SKM-1 treated with dmso at 0.1 percent for 144 hours (cell line): Measurements from ENCODE around the gene FNDC3B.
A peak's percentile ranks its signal among the peaks of the same experiment; 100 is the strongest.

Experiments used
- DNase-seq: peaks from one replicate; lab custom pipeline; 2025; ENCODE audit not compliant: unreplicated experiment; lab: John Stamatoyannopoulos, UW

FNDC3B gene

DNA sequence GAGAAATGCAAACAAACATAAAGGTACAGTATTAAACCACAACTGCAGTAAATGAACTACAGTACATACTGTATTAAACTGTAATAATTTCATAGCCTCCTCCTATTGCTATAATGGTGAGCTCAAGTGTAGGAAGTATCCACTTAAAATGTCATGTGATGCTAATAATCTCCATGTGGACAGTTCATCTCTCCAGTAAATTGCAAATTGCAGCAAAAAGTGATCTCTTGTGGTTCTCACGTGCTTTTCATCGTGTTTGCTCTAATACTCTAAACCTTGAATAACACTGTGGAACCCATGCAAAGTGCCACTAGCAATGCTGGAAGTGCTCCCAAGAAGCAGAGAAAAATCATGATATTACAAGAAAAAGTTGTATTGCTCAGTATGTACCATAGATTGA lies 9.2 kb upstream of the FNDC3B start:
- no peak for DNase-seq

DNA sequence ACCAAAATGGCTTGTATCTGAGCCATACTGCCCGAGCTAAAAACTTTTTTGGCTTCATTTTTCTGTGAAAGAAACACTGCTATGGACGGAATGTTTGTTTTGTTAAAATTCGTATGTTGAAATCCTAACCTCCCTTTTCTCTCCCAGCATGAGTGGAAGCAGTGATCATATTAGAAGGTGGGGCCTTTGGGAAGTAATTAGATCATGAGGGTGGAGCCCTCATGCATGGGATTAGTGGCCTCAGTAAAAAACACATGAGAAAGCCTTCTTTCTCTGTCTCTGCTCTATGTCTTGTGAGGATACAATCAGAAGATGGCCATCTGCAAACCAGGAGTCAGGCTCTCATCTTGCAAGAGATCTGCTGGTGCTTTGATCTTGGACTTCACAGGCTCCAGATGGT lies 7.4 kb upstream of the FNDC3B start:
- no peak for DNase-seq

DNA sequence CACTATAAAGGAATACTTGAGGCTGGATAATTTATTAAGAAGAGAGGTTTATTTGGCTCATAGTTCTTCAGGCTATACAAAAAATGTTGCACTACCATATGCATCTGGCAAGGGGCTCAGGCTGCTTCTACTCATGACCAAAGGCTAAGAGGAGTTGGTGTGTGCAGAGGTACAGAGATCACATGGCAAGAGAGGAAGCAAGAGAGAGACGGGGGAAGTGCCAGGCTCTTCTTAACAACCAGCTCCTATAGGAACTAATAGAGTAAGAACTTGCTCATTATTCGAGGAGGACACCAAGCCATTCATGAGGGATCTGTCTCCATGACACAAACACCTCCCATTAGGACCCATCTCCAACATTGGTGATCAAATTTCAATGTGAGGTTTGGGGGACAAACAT lies 6.0 kb upstream of the FNDC3B start:
- peak; percentile 15 for DNase-seq

DNA sequence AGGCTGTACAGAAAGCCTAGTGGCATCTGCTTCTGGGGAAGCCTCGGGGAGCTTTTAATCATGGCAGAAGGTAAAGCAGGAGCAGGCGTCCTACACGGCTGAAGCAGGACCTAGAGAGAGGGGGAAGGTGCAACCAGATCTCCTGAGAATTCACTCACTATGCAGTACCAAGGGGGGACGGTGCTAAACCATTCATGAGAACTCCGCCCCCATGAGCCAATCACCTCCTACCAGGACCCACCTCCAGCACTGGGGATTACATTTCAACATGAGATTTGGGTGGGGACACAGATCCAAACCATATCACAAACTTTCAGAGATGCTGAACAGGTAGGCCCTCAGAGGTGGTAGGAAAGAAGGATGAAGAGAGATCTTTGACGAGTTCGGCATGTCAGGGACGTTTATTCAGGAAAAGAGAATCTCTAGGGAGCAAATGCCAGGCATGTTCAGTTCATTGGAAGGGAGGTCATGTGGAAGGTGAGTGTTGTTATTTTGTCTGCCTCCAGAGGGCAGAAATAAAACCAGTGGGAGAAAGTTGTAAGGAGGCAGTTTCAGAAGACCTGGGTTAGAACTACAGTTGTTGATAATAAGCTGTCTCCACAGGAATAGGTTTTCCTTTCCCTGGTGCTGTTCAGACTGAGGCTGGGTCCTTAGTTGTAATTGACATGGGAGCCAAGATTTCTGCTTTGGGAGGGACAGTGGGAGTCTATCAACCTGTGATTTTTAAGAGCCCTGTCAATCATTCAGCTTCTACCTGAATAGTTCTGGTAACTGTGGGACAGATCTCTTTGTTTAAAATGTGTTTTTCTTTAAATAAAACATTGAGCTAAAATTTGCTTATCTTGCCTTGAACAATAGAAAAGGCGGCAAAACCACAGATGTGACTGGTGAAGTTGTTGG lies 4.3 kb upstream of the FNDC3B start:
- DNase-seq = peak; percentile 60

DNA sequence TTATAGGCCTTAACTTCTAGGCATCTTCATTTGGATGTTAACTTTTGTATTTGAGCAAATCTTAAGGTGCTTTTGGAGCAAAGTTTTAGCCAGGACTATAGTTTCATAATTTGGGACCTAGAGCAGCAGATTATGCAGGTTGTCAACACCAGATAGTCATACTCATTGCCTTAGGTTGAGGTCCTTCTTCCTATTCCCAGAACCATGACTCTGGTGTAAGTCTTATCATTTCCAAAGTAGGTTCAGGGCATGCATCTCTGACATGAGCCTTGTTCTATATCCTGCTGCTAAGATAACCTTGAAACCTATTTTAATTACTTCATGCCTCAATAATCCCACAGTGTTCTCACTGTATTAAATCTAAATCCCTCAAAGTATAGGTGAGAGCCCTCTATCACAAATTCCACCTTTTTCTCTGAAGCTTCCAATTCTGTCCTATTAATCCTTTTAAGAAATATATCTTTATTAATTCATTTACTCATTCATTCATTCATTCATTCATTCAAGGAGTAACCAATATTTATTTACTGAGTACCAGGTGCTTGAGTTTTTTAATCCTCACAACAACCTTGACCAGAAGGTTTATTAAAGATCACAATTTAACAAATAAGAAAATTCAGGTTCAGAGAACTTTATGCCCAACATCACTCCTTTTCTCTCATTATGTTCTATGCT lies 2.7 kb upstream of the FNDC3B start:
- no peak for DNase-seq

DNA sequence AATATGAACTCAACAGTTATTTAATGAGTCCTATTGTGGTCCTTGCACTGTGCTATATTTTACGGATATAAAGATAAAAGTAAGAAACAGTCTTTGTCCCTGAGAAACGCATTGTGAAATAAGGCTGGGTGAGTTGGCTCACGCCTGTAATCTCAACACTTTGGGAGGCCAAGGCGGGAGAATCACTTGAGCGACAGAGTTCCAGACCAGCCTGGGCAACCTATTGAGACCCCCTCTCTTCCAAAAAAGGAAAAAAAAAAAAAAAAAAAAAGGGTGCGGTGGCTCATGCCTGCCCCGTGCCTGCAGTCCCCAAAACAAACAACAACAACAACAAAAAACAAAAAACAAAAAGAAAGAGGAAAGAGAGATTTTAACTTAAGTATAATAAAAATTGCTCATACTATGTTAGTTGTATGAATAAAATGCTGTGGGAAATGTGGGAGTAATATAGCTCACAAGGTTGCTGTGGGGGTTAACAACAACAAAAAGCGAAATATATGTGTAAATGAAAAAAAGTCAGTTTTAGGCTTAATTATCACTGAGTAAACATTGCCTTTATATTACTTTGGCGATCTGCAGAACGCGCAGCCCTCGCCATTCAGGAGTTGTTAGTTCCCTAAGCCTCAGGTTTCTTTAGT lies 461 bp upstream of the FNDC3B start:
- DNase-seq = peak; percentile 19

DNA sequence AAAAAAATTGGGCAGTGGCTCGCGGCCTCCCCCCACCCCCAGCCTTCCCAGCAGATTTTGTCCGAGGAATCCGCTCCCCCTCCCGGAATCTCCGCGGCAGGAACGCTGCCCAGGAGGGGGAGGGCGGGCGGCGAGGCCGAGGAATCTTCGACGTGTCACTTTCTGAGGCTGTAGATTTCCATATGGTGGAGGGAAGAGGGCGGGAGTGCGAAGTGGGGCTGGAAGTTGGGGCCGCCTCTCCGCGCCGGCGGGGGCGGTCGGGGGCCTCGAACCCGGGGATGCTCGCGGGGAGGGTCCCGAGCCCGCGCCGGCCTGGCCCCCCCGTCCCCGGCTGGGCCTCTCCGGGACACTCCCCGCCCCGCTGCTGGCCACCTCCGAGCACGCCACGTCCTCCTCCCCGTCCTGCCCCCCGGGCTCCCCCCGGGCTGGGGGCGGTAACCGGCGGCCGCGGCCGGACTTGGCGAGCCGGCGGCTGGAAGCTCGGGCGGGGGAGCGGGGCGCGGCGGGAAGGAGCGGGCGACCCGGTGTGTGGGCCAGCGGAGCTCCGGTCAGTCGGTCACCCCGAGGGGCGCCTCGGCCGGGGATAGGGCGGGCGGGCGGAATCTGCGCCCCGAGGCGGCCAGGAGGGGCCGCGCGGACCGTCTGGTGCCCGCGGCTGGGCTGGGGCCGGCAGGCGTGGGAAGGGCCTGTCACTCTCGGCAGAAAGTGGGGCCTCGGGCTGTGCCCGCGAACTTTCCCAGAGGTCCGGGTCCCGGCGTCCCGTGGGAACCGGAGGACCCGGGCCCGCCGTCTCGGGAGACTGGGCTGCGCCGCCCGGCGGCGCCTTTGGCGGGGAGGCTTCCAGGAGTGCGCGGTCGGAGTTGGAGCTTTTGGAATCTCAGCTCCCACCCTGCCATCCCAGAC lies 951 bp downstream of the FNDC3B start:
- peak; percentile 34 for DNase-seq

DNA sequence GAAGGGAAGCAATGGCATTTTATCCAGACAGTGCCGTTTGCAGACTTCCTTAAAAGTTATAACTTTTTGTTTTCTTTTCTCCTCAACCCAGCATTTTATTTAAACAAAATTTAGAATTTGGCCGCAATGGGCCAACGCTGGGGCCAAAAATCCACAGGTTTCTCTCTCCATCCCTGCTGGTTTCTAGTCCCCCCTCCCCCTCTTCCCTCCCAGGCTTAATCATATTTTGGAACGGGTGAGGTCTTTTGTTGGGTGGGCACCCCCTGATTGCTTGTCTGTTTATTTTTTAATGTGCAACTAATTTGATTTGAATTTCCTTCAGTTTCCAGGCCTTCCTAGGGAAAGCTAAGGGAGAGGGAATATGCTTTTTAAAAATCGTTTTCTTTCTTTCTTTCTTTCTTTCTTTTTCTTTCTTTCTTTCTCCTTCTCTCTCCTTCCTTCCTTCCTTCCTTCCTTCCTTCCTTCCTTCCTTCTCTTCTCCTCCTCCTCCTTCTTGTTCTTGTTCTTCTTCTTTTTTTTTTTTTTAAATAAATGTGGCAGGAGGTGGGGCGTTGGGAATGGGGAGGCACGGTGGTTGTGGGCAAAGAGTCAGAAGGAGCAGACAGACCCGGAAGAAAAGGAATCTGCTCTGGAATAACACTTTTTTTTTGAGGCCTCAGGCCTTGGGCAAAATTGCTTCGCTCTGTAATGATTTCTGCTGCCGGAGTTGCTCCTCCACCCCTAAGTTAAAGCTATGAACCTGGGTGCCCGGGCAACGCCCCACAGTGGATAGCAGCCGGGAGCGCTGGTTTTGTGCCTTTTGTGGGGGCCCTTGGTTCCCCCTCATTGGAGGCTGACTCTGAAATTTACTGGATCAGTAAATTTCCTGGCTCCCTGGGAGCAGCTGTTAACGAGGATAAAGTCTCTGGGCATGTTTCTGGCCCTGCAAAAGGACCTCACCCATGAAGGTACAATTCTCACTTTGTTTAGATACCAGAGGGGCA lies 1.9 kb downstream of the FNDC3B start:
- DNase-seq = no peak

DNA sequence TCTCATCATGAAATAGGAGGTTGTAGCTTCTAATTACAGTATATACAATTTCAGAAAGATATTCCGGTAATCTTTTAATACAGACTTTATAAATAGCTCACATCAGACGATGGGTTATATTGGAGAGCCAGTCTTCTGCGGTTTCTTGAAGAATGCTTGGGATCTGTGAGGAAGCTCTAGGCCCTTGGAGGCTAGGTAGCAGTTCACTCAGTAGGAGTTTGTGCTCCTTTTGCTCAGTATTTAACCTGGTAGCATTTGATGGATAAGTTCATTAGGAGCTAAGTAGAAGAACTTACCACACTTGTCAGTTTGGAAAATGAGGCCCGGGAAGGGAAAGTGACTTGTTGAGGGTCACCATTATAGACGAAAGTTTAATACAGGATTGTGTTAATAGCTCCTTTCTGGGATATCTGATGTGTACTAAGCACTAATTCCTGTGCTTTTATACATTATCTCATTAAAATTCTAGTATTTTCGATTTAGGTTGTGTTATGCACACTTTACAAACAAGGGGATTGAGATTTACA lies 2.8 kb downstream of the FNDC3B start:
- DNase-seq = no peak

DNA sequence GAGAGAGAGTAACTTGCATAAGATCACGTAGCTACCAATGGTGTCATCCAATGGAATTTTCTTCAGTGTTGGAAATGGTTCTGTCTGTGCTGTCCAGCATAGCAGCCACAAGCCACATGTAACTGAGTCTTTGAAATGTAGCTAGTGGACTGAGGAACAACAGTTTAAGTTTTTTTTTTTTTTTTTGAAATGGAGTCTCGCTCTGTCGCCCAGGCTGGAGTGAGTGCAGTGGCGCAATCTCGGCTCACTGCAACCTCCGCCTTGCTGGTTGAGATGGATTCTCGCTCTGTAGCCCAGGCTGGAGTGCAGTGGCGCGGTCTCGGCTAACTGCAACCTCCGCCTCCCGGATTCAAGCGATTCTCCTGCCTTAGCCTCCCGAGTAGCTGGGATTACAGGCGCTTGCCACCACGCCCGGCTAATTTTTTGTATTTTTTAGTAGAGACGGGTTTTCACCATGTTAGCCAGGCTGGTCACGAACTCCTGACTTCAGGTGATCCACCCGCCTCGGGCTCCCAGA lies 3.3 kb downstream of the FNDC3B start:
- peak; percentile 9 for DNase-seq

DNA sequence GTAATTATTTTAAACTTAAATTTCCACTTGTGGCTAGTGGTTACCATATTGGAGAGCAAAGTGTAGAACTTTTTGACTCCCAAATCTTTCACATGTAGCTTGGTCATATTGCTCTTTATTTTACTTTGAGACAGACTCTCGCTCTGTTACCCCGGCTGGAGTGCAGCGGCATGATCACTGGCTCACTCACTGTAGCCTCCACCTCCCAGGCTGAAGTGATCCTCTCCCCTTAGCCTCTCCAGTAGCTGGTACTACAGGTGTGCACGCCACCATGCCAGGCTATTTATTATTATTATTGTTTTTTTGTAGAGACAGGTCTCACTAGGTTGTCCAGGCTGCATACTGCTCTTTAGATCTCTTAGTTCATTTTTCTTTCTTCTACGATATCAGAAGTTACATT lies 3.9 kb downstream of the FNDC3B start:
- DNase-seq = no peak

DNA sequence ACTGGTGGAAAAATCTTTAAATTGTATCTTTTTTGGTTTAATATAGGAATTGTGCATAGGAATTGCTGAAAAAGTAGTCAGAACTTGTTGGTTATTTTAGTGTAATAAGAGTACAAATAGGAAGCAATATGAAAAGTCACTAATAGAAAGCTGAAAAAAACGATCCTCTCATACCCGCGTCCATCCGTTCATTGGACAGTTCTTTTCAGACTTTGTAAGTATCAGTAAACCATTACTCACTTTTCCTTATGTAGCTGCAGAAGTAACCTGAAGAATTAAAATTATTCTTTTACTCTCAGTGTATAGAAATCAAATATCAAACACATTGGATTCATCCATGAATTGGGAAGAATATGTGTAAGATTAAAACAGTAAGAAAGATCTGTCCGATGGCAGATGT lies 4.4 kb downstream of the FNDC3B start:
- DNase-seq = no peak

DNA sequence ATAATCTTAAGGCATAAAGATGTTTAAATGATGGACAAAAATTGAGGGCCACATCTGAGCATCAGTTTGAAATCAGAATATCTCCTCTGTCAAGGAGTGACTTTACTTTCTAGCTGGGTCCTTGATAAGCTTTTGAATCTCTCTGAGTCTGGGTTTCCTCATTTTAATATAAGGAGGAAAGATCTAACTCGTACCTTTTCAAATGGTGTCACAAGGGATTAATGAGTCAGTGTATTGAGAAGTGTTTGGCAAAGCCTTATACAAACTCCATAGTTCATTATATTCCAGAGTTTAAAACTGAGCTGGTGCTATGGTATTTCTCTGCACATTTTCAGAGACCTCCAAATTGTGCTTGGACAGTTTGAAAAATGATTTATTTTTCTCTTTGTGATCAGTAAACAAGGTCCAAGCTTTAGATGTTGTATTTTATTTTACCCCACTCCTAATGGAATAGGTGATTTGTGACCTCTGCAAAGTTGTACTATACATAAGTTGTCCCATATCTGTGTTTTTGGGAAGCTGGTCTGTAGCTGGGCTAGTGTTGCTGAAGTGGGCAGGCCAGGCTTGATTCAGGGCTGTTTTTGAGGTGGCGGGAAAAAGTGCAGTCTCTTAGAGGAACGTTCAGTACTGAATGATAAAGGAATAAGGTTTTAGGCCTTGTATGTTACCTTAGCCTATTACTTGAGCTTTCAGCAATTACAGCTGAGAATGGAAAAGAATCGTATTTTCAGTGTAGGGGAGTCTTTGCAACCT lies 5.6 kb downstream of the FNDC3B start:
- no peak for DNase-seq

DNA sequence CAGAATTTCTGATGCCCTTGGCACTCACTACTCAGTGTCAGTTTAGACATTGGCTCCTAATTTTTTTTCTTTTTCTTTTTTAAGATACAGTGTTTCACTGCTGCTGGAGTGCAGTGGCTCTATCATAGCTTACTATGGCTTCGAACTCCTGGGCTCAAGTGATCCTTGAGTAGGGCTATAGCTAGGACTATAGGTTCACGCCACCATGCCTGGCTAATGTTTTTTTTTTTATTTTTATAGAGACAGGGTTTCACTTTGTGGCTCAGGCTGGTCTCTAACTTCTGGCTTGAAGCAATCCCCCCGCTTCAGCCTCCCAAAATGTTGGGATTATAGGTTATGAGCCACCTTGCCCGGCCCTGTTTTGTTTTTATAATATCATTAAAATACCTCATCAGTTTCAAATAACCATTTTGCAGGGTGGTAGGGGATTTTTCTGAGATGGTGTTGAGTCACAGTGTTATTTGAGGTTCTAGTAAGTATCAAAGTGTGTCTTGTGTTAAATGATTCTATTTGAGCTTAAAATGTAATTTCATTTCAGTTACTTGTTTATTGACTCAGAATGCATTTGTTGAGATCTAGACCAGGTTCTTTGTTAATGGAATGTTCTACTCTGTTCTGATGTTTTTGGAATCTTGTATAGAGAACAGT lies 7.0 kb downstream of the FNDC3B start:
- no peak for DNase-seq

DNA sequence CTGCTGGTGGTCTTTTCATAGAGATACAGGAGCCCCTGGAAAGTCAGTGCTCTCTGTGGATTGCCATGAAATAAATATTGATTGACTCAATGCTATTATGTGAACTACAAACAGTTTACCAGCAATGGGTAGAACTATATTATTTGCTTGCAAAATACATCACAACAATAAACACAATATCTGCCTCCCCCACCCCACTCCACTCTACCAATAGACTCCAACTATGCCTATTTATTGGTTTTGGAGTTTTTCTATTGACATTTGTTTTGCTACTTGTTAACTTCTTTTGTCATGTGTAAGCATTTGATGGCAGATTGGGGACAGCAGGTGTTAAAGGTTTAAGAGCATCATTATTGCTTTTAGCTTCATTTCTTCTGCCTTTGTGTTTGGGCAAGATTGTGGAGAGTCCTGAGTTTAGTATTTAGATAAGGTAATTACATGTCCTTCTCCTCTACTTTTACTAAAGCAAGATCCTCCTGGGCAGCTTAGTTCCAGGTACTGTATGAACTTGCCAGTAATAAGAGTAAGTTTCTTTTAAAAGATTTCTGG lies 8.3 kb downstream of the FNDC3B start:
- DNase-seq = no peak

DNA sequence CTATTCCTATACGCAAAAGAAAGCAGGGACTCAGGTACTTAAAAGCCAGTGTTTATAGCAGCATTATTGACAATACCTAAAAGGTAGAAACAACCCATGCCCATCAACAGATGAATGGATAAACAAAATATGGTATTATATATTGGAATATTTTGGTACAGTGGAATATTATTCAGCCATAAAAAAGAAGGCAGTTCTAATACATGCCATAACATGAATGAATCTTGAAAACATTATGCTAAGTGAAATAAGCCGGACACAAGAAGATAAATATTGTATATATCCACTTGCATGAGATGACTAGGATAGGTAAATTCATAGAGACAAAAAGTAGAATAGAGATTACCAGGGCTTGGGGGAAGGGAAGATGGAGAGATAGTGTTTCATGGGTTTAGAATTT lies 9.2 kb downstream of the FNDC3B start:
- DNase-seq = no peak

DNA sequence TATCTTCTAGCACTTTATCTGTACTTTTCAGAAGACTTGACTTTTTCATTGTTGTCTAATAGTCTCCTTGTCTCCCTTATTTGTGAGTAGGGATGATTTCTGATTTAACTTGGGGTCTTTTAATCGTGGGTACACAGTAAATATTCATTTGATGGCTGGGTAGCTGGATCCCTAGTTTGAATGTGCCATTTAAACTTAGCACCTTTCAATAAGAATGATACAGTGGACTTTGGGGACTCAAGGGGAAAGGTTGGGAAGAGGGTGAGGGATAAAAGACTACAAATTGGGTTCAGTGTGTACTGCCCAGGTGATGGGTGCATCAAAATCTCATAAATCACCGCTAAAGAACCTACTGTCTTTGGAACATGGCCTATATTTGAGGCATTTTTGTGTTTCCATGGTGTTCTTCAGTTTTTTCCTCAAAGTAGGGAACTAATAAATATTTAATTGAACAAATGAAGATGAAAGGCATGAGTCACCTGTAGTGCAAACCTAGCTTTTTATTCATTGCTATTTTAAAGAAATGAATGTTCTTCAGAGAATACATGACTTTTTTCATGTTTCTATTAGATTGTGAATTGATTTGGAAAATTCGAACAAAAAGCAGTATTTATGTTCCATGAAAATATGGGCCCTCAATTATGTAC lies 12.1 kb downstream of the FNDC3B start:
- no peak for DNase-seq
